ENCODE results near the gene IL31RA.

- no peak for TF ChIP-seq FOXK2 (IDR thresholded peaks at IDR 0.05)
- TF ChIP-seq BHLHE40 (IDR thresholded peaks at IDR 0.05; ENCODE audit: borderline replicate concordance): no peak
- TF ChIP-seq TARDBP (IDR thresholded peaks at IDR 0.05): no peak
- TF ChIP-seq SUZ12 (IDR thresholded peaks at IDR 0.05): no peak
- no peak for TF ChIP-seq FOXM1 (IDR thresholded peaks at IDR 0.05; ENCODE audit: borderline replicate concordance)
- no peak for TF ChIP-seq FOXA1 (IDR thresholded peaks at IDR 0.05)
- TF ChIP-seq HDGF (IDR thresholded peaks at IDR 0.05; ENCODE audit: borderline replicate concordance): no peak
- no peak for TF ChIP-seq ELF4 (IDR thresholded peaks at IDR 0.05)
- TF ChIP-seq CTBP1 (IDR thresholded peaks at IDR 0.05; ENCODE audit: borderline replicate concordance): no peak
- no peak for TF ChIP-seq LEF1 (IDR thresholded peaks at IDR 0.05; ENCODE audit: borderline replicate concordance)
- no peak for TF ChIP-seq PKNOX1 (IDR thresholded peaks at IDR 0.05)
- no peak for TF ChIP-seq ZNF384 (IDR thresholded peaks at IDR 0.05)
- no peak for TF ChIP-seq NFRKB (IDR thresholded peaks at IDR 0.05)
Observed at GRCh38 chr5:55917402-55918086, 66.4 kb downstream of the IL31RA start.

All from HEK293T (cell line).